Fibroblast of pulmonary artery (primary cell): ENCODE results near the gene VCAN.
A peak's percentile ranks its signal among the peaks of the same experiment; 100 is the strongest.

ENCODE experiments used
- DNase-seq: peaks from one replicate; pipeline ENCODE4 v3.0.0-alpha.2; 2010; ENCODE audit warnings: low read depth
- H3K4me3 ChIP-seq: replicated peaks from 2 replicates; pipeline ENCODE4 v1.5.1; 2011; ENCODE audit warnings: low read depth, mild to moderate bottlenecking, control low read depth, low read length, moderate library complexity
- CTCF ChIP-seq: IDR thresholded peaks from 2 replicates; pipeline ENCODE4 v1.5.1; 2011; ENCODE audit warnings: mild to moderate bottlenecking, control low read depth, low read length, inconsistent platforms; ENCODE audit errors: missing control alignments

Gene VCAN

GRCh38 chr5:83549076-83549475 lies 77.5 kb downstream of the VCAN start:
- H3K4me3 ChIP-seq: no peak overlapping the region
- DNase-seq: no peak
- TF ChIP-seq CTCF: no peak

GRCh38 chr5:83549674-83550073 lies 78.1 kb downstream of the VCAN start:
- TF ChIP-seq CTCF: no peak
- no peak for DNase-seq
- no peak overlapping the region for H3K4me3 ChIP-seq

- H3K4me3 ChIP-seq: no peak overlapping the region
- TF ChIP-seq CTCF: no peak
- peak; percentile 66 for DNase-seq
These were observed 80.3 kb downstream of the VCAN start for GRCh38 chr5:83551821-83552220.

GRCh38 chr5:83552275-83552674 lies 80.7 kb downstream of the VCAN start:
- no peak for DNase-seq
- no peak for TF ChIP-seq CTCF
- H3K4me3 ChIP-seq: no peak overlapping the region

GRCh38 chr5:83553000-83553486 lies 81.5 kb downstream of the VCAN start:
- peak; percentile 86 for DNase-seq
- H3K4me3 ChIP-seq: no peak overlapping the region
- no peak for TF ChIP-seq CTCF

GRCh38 chr5:83554133-83554532 lies 82.6 kb downstream of the VCAN start:
- TF ChIP-seq CTCF: no peak

GRCh38 chr5:83554686-83555085 lies 83.1 kb downstream of the VCAN start:
- no peak for TF ChIP-seq CTCF
- DNase-seq: peak; percentile 38
- H3K4me3 ChIP-seq: no peak overlapping the region

More at GRCh38 chr5:83554133-83554532, 82.6 kb downstream of the VCAN start:
- no peak for DNase-seq
- H3K4me3 ChIP-seq: no peak overlapping the region
